GM23248 (cell line): ENCODE measurements around the gene PPP2R5C. TPM values are rescaled to one million over a fixed set of nuclear protein-coding genes. Genes with fewer than 3 reads are reported as not detected.

Experiments
- DNase-seq: peaks from one replicate; pipeline ENCODE4 v3.0.0-alpha.2; 2015
- H2AFZ ChIP-seq: fragments of 200-600 bp; sonication (generic); 2 replicates; pipeline ENCODE4 v1.6.1; 2016; ENCODE audit warnings: antibody characterized with exemption
- H3F3A ChIP-seq: fragments of 200-600 bp; sonication (generic); 2 replicates; pipeline ENCODE4 v1.6.1; 2016; ENCODE audit warnings: mild to moderate bottlenecking, antibody characterized with exemption, mixed run types; ENCODE audit not compliant: insufficient read depth
- H3K27ac ChIP-seq: fragments of 200-600 bp; sonication (generic); 2 replicates; pipeline ENCODE4 v1.5.1; 2016; ENCODE audit warnings: mild to moderate bottlenecking
- H3K27me3 ChIP-seq: fragments of 200-600 bp; sonication (generic); replicated peaks from 2 replicates; pipeline ENCODE4 v1.6.1; 2016; ENCODE audit warnings: mild to moderate bottlenecking; ENCODE audit not compliant: insufficient read depth
- H3K36me3 ChIP-seq: fragments of 200-600 bp; sonication (generic); 2 replicates; pipeline ENCODE4 v1.6.1; 2016; ENCODE audit warnings: low read depth, mild to moderate bottlenecking
- H3K4me1 ChIP-seq: fragments of 200-600 bp; sonication (generic); 2 replicates; pipeline ENCODE4 v1.6.1; 2016; ENCODE audit warnings: mild to moderate bottlenecking; ENCODE audit not compliant: insufficient read depth
- H3K4me2 ChIP-seq: fragments of 200-600 bp; sonication (generic); one replicate; pipeline ENCODE4 v1.6.1; 2016; ENCODE audit warnings: mild to moderate bottlenecking; ENCODE audit not compliant: unreplicated experiment
- H3K4me3 ChIP-seq: fragments of 200-600 bp; sonication (generic); 2 replicates; pipeline ENCODE4 v1.5.1; 2016; ENCODE audit warnings: mild to moderate bottlenecking
- H3K79me2 ChIP-seq: fragments of 200-600 bp; sonication (generic); 2 replicates; pipeline ENCODE4 v1.6.1; 2016; ENCODE audit warnings: mild to moderate bottlenecking; ENCODE audit not compliant: insufficient read depth
- H3K9ac ChIP-seq: fragments of 200-600 bp; sonication (generic); 2 replicates; pipeline ENCODE4 v1.6.1; 2016; ENCODE audit warnings: mild to moderate bottlenecking
- H3K9me2 ChIP-seq: fragments of 200-600 bp; sonication (generic); 2 replicates; pipeline ENCODE4 v1.6.1; 2016; ENCODE audit warnings: mixed run types, mild to moderate bottlenecking, moderate library complexity; ENCODE audit not compliant: insufficient read depth
- H3K9me3 ChIP-seq: fragments of 200-600 bp; sonication (generic); one replicate; pipeline ENCODE4 v1.6.1; 2017; ENCODE audit warnings: low read depth
- H4K20me1 ChIP-seq: fragments of 200-600 bp; sonication (generic); 2 replicates; pipeline ENCODE4 v1.6.0; 2016; ENCODE audit not compliant: insufficient read depth
- EZH2 ChIP-seq: fragments of 200-600 bp; sonication (generic); IDR thresholded peaks from 2 replicates; pipeline ENCODE4 v1.6.1; 2018; ENCODE audit warnings: antibody characterized with exemption, mild to moderate bottlenecking; ENCODE audit not compliant: insufficient read depth, poor library complexity, severe bottlenecking
- EZH2phosphoT487 ChIP-seq: fragments of 200-600 bp; sonication (generic); IDR thresholded peaks from 2 replicates; pipeline ENCODE4 v1.6.1; 2018; ENCODE audit warnings: antibody characterized with exemption, moderate library complexity, mild to moderate bottlenecking, low read depth; ENCODE audit not compliant: insufficient read depth
- WGBS, 2 experiments: methylation state at CpG; one replicate each; pipeline ENCODE4 v1.1.6; 2015 to 2017; ENCODE audit warnings: low lambda C conversion rate in 2 of 2, low coverage in 1 of 2; ENCODE audit errors: missing lambda C conversion rate in 2 of 2; 5-methylcytosine and 5-hydroxymethylcytosine counted together
- in situ Hi-C: fragments of 300-500 bp; cut with MboI; formaldehyde crosslinking; loops from 2 replicates; pipeline ENCODE4 v1.15.0; 2020
- polyA plus RNA-seq: library from polyadenylated mRNA; unstranded; fragments of >200 nt; fragmentation: Nextera tagmentation; extraction: Ambion mirVana; gene quantifications from 2 replicates; pipeline ENCODE4 v1.2.1, GENCODE V29; 2016
- total RNA-seq: library from RNA; depleted of rRNA; stranded (reverse); fragments of >200 nt; shearing (Covaris generic); gene quantifications from 2 replicates; pipeline ENCODE4 v1.2.3, GENCODE V29; 2014

PPP2R5C gene
- total and polyA plus RNA-seq, 2 experiments from 2014 or later, result 76.3 to 77.9 TPM

DNA sequence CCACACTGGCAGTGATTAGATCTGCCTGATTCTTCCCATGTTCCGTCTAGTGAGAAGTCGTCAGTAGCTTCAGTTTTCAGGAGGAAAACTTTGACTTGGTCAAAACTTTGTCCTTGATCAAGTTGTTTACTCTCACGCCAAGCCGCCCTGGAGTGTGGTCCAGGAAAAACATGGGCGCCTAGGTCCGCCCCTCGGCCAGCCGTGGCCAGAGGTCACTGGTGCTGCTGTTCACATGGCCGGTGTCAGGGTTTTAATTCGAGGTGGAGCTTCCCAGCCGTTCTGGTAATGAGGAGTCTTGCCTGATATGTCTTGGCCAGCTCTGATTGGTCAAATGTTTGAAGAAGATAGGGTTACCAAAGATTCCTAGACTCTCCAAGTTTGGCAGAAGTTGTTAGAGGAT, 71.5 kb downstream of the PPP2R5C start:
- Histone ChIP-seq H3K79me2 (peaks cover 100% of the 10 kb centered on the region), H3K4me3 (no peak overlapping the region), H3K36me3 (no peaks in the 10 kb centered on the region), H3K9me3 (no peaks in the 10 kb centered on the region), H4K20me1 (peaks cover 14% of the 10 kb centered on the region; the same call in 1 of the 2 replicates), H3K27me3 (no peaks in the 10 kb centered on the region), H3K4me2 (no peak overlapping the region), H3K9ac (no peak overlapping the region), H3K9me2 (no peaks in the 10 kb centered on the region), H3K4me1 (peaks cover 22% of the 10 kb centered on the region), H2AFZ (no peak overlapping the region), H3F3A (peaks cover 11% of the 10 kb centered on the region; the same call in 1 of the 2 replicates), H3K27ac (no peak overlapping the region)
- DNase-seq, result no peak
- in situ Hi-C loops, result no loop called here
- 95 to 97% methylated on average over 11 of the region's 11 CpGs for WGBS, 2 experiments
- no peak for TF ChIP-seq EZH2phosphoT487
- no peak for TF ChIP-seq EZH2

GRCh38 chr14:101834397-101834796, 72.9 kb downstream of the PPP2R5C start:
- H3K4me3 ChIP-seq, result no peak overlapping the region
- H3K27me3 ChIP-seq, result no peaks in the 10 kb centered on the region
- peaks cover 100% of the 10 kb centered on the region for H3K79me2 ChIP-seq
- H3K4me1 ChIP-seq, result peaks cover 22% of the 10 kb centered on the region
- H3F3A ChIP-seq, result peaks cover 11% of the 10 kb centered on the region; the same call in 1 of the 2 replicates
- no peak overlapping the region for H3K27ac ChIP-seq
- H3K36me3 ChIP-seq, result no peaks in the 10 kb centered on the region
- WGBS, 2 experiments, result 86% methylated on average over 4 of the region's 4 CpGs
- H3K9ac ChIP-seq, result no peak overlapping the region
- in situ Hi-C loops, result no loop called here
- DNase-seq, result no peak
- no peaks in the 10 kb centered on the region for H3K9me2 ChIP-seq
- no peak for TF ChIP-seq EZH2phosphoT487
- TF ChIP-seq EZH2, result no peak
- peaks cover 14% of the 10 kb centered on the region; the same call in 1 of the 2 replicates for H4K20me1 ChIP-seq
- no peak overlapping the region for H2AFZ ChIP-seq
- no peak overlapping the region for H3K4me2 ChIP-seq
- no peaks in the 10 kb centered on the region for H3K9me3 ChIP-seq

DNA sequence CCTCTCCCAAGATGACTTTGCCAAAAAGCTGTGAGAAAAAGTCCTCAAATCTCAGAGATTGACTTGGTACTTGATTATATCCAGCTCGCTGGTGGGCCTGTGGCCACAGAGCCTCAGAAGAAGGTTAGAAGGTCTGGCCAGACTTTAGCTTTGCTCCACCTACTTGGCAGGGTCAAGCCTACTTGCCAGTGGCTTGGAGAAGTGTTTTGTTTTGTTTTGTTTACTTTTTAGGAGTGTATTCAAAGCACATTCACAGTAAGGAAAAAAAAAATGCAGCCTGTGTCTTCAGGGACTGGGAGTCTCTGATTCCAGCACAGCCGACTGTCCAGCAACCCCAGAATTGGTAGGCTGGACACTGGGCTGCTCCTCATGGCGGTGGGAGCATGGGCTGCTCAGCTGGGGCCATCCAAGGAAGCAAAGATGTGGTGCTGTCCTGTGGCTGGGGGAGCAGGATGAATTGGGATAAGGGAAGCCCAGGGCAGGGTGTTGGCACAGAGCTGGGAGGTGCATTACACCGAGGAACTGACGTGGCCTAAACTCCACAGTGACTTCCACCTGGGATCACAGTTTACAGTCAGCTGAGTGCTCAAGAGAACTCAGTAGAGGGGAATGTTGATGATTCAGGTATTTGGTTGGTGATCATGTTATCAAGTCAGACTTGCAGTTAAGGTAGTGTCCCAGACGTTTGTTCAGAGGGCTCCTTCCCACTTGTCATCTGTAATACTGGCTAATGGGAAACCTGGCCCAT, 73.5 kb downstream of the PPP2R5C start:
- no peaks in the 10 kb centered on the region for H3K9me2 ChIP-seq
- H4K20me1 ChIP-seq, result peaks cover 14% of the 10 kb centered on the region; the same call in 1 of the 2 replicates
- no peak overlapping the region for H3K9ac ChIP-seq
- TF ChIP-seq EZH2phosphoT487 (no peak), EZH2 (no peak)
- H3K4me2 ChIP-seq, result no peak overlapping the region
- peak; percentile 41 for DNase-seq
- H3K9me3 ChIP-seq, result no peaks in the 10 kb centered on the region
- no peak overlapping the region for H3K4me3 ChIP-seq
- peaks cover 100% of the 10 kb centered on the region for H3K79me2 ChIP-seq
- peaks cover 11% of the 10 kb centered on the region; the same call in 1 of the 2 replicates for H3F3A ChIP-seq
- H2AFZ ChIP-seq, result no peak overlapping the region
- peaks cover 22% of the 10 kb centered on the region for H3K4me1 ChIP-seq
- H3K27me3 ChIP-seq, result no peaks in the 10 kb centered on the region
- no peak overlapping the region for H3K27ac ChIP-seq
- WGBS, 2 experiments, result 50 to 53% methylated on average over 6 of the region's 6 CpGs
- no peaks in the 10 kb centered on the region for H3K36me3 ChIP-seq
- in situ Hi-C loops, result no loop called here

DNA sequence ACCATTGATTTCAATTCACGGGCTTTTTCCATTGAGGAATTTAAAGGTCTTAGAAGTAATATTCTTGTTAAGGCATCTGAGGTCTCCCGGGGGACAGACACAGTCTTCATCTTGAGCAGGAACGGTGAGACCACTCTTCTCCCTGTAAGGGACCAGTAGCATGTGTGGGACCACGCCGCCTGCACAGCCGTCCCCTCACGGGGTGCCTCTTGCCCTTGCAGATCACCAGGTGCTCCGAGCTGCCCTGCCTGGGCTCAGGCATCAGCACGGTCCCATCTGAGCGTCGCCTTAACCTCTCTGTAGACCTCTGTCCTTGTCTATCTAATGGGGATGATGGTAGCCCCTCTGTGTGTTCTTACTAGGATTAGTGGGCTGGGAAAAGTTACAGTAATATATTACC, 74.1 kb downstream of the PPP2R5C start:
- no peak overlapping the region for H2AFZ ChIP-seq
- in situ Hi-C loops, result no loop called here
- H3K27me3 ChIP-seq, result no peaks in the 10 kb centered on the region
- peak overlapping the region; percentile 50 for H3K9ac ChIP-seq
- no peak for TF ChIP-seq EZH2phosphoT487
- TF ChIP-seq EZH2, result no peak
- DNase-seq, result no peak
- no peaks in the 10 kb centered on the region for H3K36me3 ChIP-seq
- no peaks in the 10 kb centered on the region for H3K9me3 ChIP-seq
- 80 to 81% methylated on average over 11 of the region's 11 CpGs for WGBS, 2 experiments
- H3K9me2 ChIP-seq, result no peaks in the 10 kb centered on the region
- H3K4me1 ChIP-seq, result peaks cover 22% of the 10 kb centered on the region
- H3K4me3 ChIP-seq, result peak overlapping the region; percentile 49; the same call in 1 of the 2 replicates
- H4K20me1 ChIP-seq, result peaks cover 14% of the 10 kb centered on the region; the same call in 1 of the 2 replicates
- H3K27ac ChIP-seq, result peak overlapping the region; percentile 59
- H3F3A ChIP-seq, result peaks cover 11% of the 10 kb centered on the region; the same call in 1 of the 2 replicates
- H3K4me2 ChIP-seq, result peak overlapping the region; percentile 70
- H3K79me2 ChIP-seq, result peaks cover 100% of the 10 kb centered on the region
